Measurements from ENCODE around the gene CALML5.

Gene CALML5

GRCh38 chr10:5460468-5461202 is 38.7 kb downstream of the CALML5 start:
- DNase-seq = no peak

GRCh38 chr10:5458949-5459747 is 40.2 kb downstream of the CALML5 start:
- no peak for DNase-seq

- DNase-seq = no peak
These were observed 40.9 kb downstream of the CALML5 start for GRCh38 chr10:5458425-5458824.

- no peak for DNase-seq
These were observed 41.6 kb downstream of the CALML5 start for GRCh38 chr10:5457741-5458140.

- no peak for DNase-seq
These were observed 42.8 kb downstream of the CALML5 start for GRCh38 chr10:5456563-5456962.

GRCh38 chr10:5453749-5454489 is 45.5 kb downstream of the CALML5 start:
- DNase-seq = no peak

- no peak for DNase-seq
These were observed 48.6 kb downstream of the CALML5 start for GRCh38 chr10:5450605-5451384.

- DNase-seq = peak; percentile 67
These were observed 49.5 kb downstream of the CALML5 start for GRCh38 chr10:5449823-5450222.

GRCh38 chr10:5449227-5449626 is 50.1 kb downstream of the CALML5 start:
- no peak for DNase-seq

Data from HCEC 1CT (cell line).